ENCODE measurements around the gene PROC. TPM values are rescaled to one million over a fixed set of nuclear protein-coding genes. Genes with fewer than 3 reads are reported as not detected.

PROC gene
- total RNA-seq, 1 donor from 2014 or later, result 0.17 TPM

DNA sequence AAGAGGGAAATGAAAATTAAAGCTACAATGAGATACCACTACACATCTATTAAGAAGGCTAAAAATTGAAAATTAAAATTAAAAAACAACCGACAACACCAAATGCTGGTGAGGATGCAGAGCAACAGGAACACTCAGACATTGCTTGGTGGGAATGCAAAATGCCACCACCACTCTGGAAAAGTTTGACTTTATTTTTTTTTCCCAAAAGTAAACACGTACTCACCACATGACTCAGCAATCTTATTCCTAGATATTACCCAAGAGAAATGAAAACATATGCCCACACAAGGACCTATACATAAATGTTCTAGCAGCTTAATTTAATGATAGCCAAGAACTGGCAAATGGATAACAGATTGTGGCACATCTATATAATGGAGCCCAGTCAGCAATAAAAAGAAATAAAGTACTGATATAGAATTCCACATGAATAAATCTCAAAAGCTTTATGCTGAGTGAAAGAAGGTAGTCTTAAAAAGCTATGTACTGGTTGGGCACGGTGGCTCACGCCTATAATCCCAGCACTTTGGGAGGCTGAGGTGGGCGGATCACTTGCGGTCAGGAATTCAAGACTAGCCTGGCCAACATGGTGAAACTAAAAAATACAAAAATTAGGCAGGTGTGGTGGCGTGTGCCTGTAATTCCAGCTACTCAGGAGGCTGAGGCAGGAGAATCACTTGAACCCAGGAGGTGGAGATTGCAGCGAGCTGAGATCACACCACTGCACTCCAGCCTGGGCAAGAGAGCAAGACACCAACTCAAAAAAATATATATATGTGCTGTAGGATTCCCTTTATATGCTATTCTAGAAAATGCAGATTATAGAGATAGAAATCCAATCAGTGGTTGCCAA lies 4.2 kb upstream of the PROC start:
- no peak overlapping the region for H3K4me3 ChIP-seq (ENCODE audit: low read depth, low read length)
- TF ChIP-seq, protein P1, sequence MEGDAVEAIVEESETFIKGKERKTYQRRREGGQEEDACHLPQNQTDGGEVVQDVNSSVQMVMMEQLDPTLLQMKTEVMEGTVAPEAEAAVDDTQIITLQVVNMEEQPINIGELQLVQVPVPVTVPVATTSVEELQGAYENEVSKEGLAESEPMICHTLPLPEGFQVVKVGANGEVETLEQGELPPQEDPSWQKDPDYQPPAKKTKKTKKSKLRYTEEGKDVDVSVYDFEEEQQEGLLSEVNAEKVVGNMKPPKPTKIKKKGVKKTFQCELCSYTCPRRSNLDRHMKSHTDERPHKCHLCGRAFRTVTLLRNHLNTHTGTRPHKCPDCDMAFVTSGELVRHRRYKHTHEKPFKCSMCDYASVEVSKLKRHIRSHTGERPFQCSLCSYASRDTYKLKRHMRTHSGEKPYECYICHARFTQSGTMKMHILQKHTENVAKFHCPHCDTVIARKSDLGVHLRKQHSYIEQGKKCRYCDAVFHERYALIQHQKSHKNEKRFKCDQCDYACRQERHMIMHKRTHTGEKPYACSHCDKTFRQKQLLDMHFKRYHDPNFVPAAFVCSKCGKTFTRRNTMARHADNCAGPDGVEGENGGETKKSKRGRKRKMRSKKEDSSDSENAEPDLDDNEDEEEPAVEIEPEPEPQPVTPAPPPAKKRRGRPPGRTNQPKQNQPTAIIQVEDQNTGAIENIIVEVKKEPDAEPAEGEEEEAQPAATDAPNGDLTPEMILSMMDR (conservative IDR thresholded peaks at IDR 0.05; ENCODE audit: low read depth, low read length), result no peak
- DNase-seq (ENCODE audit: low read depth), result no peak

DNA sequence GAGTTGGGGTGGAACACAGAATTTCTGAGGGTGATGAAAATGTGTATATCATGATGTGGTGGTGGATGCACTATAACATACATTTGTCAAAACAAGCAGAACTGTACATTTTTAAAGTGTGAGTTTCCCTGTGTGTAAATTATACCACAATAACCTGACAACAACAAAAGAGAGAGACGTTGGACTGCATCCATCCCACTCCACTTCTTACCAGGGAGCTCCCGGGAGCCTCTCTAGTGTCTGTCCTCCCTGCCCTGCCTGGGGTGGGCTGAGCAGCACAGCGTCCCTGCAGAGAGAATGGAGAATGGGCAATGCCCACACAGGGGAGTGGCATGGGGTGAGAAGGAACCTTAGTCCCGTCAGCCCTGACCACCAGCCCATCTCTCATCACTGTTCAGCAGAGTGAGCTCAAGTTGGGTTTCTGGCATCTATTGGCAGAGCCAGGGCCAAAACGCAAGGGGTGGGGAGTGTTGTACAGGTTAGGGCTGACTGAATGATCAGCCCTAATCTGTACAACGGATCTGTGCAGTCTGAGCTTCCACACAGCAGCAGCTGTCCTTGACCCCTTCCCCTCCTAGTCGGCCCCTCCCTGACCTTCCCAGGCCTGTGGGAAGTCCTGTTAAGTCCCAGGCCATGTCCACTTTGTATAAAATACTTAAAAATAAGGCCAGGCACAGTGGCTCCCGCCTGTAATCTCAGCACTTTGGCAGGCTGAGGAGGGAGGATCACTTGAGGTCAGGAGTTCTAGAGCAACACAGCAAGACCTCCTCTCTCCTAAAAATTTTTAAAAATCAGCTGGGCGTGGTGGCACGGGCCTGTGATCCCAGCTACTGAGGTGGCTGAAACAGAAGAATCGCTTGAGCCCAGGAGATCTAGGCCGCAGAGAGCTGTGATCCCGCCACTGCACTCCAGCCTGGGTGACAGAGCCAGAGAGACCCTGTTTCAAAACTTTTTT lies 3.3 kb upstream of the PROC start:
- DNase-seq (ENCODE audit: low read depth), result no peak
- TF ChIP-seq, protein P1 (conservative IDR thresholded peaks at IDR 0.05; ENCODE audit: low read depth, low read length), result no peak
- no peak overlapping the region for H3K4me3 ChIP-seq (ENCODE audit: low read depth, low read length)

DNA sequence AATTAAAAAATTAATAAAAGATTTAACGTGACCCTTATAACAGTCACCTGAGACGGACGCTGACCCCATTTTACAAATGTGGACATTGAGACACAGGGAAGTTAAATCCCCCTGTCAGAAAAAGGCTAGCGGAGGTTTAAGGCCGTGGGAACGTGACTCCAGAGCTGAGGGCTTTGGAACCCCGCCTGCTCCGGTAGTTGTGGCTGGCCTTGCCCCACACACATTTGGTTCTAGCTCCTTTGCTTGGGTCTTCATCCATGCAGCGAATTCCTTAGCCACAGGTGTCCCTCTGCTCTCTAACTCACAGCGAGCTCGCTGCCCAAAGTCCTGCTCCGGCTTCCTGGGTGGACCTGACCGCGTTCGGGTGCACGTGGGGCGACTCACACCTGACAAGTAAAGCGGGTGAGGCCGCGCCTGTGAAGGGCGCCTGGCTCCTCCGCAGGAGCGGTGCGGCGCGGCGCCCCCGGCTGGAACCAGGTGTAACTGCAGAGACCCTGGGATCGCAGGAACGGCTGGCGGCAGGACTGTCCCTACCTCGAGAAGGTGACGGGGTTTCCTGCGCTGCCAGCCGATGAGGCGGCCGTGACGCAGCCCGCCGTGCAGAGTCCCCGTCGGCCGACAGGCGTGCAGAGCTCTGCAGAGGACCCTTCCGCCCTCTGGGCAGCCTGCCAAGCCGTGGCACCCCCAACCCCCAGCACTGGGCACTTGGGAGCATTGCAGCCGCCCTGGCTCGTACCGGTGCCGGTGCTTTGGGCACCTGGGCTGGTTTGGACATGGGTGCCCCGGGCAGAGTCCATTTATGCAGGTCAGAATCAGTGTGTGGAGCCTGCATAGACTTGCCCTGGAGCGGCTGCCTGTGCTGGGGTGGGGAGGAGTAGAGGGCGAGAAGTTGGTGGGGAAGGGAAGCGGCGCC lies 2.4 kb upstream of the PROC start:
- TF ChIP-seq, protein P1 (conservative IDR thresholded peaks at IDR 0.05; ENCODE audit: low read depth, low read length), result peak; percentile 72
- peak overlapping the region; percentile 48 for H3K4me3 ChIP-seq (ENCODE audit: low read depth, low read length)
- DNase-seq (ENCODE audit: low read depth), result no peak

DNA sequence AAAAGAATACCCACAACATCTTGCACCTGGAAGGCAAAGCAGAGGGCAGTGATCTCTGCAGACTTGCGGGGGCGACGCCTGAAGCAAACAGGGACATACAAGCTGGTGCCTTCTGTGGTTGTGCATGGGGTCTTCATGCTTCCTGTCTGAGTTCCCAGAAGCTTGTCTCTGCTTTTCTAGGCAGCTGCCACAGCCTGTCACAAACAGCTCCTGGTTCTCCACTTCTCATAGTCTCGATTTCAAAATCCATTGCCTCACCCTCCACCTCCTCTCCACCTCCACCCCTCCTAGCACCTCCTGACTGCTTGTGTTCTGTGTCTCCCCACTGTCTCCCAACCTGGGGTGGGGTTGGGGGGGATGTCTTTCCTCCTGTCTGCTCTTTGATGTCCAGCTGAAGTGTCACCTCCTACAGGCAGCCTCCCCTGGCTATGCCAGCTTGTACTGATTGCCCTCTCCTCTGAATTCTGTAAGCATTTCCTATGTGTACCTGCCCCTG lies 1.7 kb upstream of the PROC start:
- TF ChIP-seq, protein P1 (conservative IDR thresholded peaks at IDR 0.05; ENCODE audit: low read depth, low read length), result no peak
- no peak for DNase-seq (ENCODE audit: low read depth)

DNA sequence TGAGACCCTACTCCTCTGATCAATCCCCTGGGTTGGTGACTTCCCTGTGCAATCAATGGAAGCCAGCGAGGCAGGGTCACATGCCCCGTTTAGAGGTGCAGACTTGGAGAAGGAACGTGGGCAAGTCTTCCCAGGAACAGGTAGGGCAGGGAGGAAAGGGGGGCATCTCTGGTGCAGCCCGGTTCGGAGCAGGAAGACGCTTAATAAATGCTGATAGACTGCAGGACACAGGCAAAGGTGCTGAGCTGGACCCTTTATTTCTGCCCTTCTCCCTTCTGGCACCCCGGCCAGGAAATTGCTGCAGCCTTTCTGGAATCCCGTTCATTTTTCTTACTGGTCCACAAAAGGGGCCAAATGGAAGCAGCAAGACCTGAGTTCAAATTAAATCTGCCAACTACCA lies 821 bp upstream of the PROC start:
- no peak overlapping the region for H3K4me3 ChIP-seq (ENCODE audit: low read depth, low read length)
- no peak for DNase-seq (ENCODE audit: low read depth)
- TF ChIP-seq, protein P1 (conservative IDR thresholded peaks at IDR 0.05; ENCODE audit: low read depth, low read length), result no peak

More for the DNA sequence above, 1.7 kb upstream of the PROC start:
- peak overlapping the region; percentile 48 for H3K4me3 ChIP-seq (ENCODE audit: low read depth, low read length)

DNA sequence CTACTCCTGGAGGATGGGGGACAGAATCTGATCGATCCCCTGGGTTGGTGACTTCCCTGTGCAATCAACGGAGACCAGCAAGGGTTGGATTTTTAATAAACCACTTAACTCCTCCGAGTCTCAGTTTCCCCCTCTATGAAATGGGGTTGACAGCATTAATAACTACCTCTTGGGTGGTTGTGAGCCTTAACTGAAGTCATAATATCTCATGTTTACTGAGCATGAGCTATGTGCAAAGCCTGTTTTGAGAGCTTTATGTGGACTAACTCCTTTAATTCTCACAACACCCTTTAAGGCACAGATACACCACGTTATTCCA lies 844 bp downstream of the PROC start:
- TF ChIP-seq, protein P1 (conservative IDR thresholded peaks at IDR 0.05; ENCODE audit: low read depth, low read length), result no peak
- H3K4me3 ChIP-seq (ENCODE audit: low read depth, low read length), result no peak overlapping the region
- no peak for DNase-seq (ENCODE audit: low read depth)

All from epithelial cell of proximal tubule (primary cell).